HEK293 (cell line): Measurements from ENCODE around the gene PROM2.

ENCODE experiments used
- CTCF ChIA-PET: fragments of 350-600 bp; formaldehyde crosslinking; extraction: SDS; loops from one replicate; lab custom pipeline; 2021; ENCODE audit warnings: antibody characterized with exemption; lab: Yijun Ruan, JAX
- POLR2A ChIA-PET: fragments of 300-600 bp; formaldehyde crosslinking; extraction: SDS; loops from one replicate; lab custom pipeline; 2020; ENCODE audit warnings: antibody characterized with exemption, inconsistent platforms; lab: Yijun Ruan, JAX
- H3K27ac ChIP-seq: fragments of 200-500 bp; sonication (Bioruptor generic); 2 replicates; pipeline ENCODE4 v1.5.1; 2014; ENCODE audit warnings: low read depth, low read length, control low read depth, inconsistent platforms; ENCODE audit errors: extremely low read depth
- H3K36me3 ChIP-seq, 2 experiments: fragments of 200-500 bp in 1 of 2; sonication (Bioruptor generic) in 1 of 2; 1 replicate in 1 of 2; 2 replicates in 1 of 2; pipeline ENCODE4 v1.5.1; 2014 to 2017; ENCODE audit warnings: inconsistent platforms in 2 of 2, low read length in 2 of 2; ENCODE audit not compliant: control insufficient read depth in 2 of 2, insufficient read depth in 1 of 2
- H3K4me1 ChIP-seq: fragments of 200-500 bp; sonication (Bioruptor generic); 2 replicates; pipeline ENCODE4 v1.5.1; 2014; ENCODE audit warnings: mild to moderate bottlenecking, low read length, inconsistent platforms; ENCODE audit not compliant: control insufficient read depth, insufficient read depth
- H3K4me3 ChIP-seq: 2 replicates; pipeline ENCODE4 v1.5.1; 2011; ENCODE audit warnings: low read depth, mild to moderate bottlenecking, control low read depth, low read length, moderate library complexity
- H3K9me3 ChIP-seq: fragments of 200-500 bp; sonication (Bioruptor generic); 2 replicates; pipeline ENCODE4 v1.5.1; 2014; ENCODE audit warnings: low read depth, low read length, inconsistent platforms; ENCODE audit not compliant: control insufficient read depth, insufficient read depth
- GFI1B ChIP-seq: fragments of 450-650 bp; formaldehyde crosslinking; IDR thresholded peaks from 2 replicates; pipeline ENCODE4 v1.5.1; 2016; ENCODE audit warnings: missing biosample characterization, missing genetic modification characterization
- GLIS1 ChIP-seq: fragments of 450-650 bp; formaldehyde crosslinking; IDR thresholded peaks from 2 replicates; pipeline ENCODE4 v1.5.1; 2016; ENCODE audit warnings: missing biosample characterization, missing genetic modification characterization
- KLF7 ChIP-seq: fragments of 450-650 bp; formaldehyde crosslinking; IDR thresholded peaks from 2 replicates; pipeline ENCODE4 v1.5.1; 2016; ENCODE audit warnings: missing biosample characterization, missing genetic modification characterization, borderline replicate concordance
- PATZ1 ChIP-seq: fragments of 450-650 bp; formaldehyde crosslinking; IDR thresholded peaks from 2 replicates; pipeline ENCODE4 v1.5.1; 2016; ENCODE audit warnings: missing biosample characterization, missing genetic modification characterization
- SETDB1 ChIP-seq: IDR thresholded peaks from one replicate; pipeline ENCODE4 v1.6.1; 2017; ENCODE audit warnings: mild to moderate bottlenecking, low read length, moderate library complexity, mixed read lengths; ENCODE audit not compliant: insufficient read length
- ZNF132 ChIP-seq: fragments of 450-650 bp; formaldehyde crosslinking; IDR thresholded peaks from 2 replicates; pipeline ENCODE4 v1.5.1; 2017; ENCODE audit warnings: missing biosample characterization, missing genetic modification characterization, borderline replicate concordance
- ZNF140 ChIP-seq: fragments of 450-650 bp; formaldehyde crosslinking; IDR thresholded peaks from 2 replicates; pipeline ENCODE4 v1.5.1; 2016; ENCODE audit warnings: missing biosample characterization, missing genetic modification characterization
- ZNF155 ChIP-seq: fragments of 450-650 bp; formaldehyde crosslinking; IDR thresholded peaks from 2 replicates; pipeline ENCODE4 v1.5.1; 2016; ENCODE audit warnings: missing biosample characterization, missing genetic modification characterization
- ZNF174 ChIP-seq: fragments of 450-650 bp; formaldehyde crosslinking; IDR thresholded peaks from 2 replicates; pipeline ENCODE4 v1.5.0; 2017; ENCODE audit warnings: missing biosample characterization, mild to moderate bottlenecking, missing genetic modification characterization
- ZNF202 ChIP-seq: fragments of 450-650 bp; formaldehyde crosslinking; IDR thresholded peaks from 2 replicates; pipeline ENCODE4 v1.5.1; 2016; ENCODE audit warnings: missing biosample characterization, missing genetic modification characterization, borderline replicate concordance
- ZNF223 ChIP-seq: fragments of 450-650 bp; formaldehyde crosslinking; IDR thresholded peaks from 2 replicates; pipeline ENCODE4 v1.5.1; 2016; ENCODE audit warnings: missing biosample characterization, missing genetic modification characterization
- ZNF302 ChIP-seq: fragments of 450-650 bp; formaldehyde crosslinking; IDR thresholded peaks from 2 replicates; pipeline ENCODE4 v1.5.1; 2016; ENCODE audit warnings: missing biosample characterization, missing genetic modification characterization, low read depth
- ZNF426 ChIP-seq: fragments of 450-650 bp; formaldehyde crosslinking; IDR thresholded peaks from 2 replicates; pipeline ENCODE4 v1.5.1; 2017; ENCODE audit warnings: missing biosample characterization, missing genetic modification characterization, mild to moderate bottlenecking, inconsistent platforms, moderate library complexity
- ZNF433 ChIP-seq: fragments of 450-650 bp; formaldehyde crosslinking; IDR thresholded peaks from 2 replicates; pipeline ENCODE4 v1.5.1; 2016; ENCODE audit warnings: missing biosample characterization, missing genetic modification characterization, low read depth
- ZNF521 ChIP-seq: fragments of 450-650 bp; formaldehyde crosslinking; IDR thresholded peaks from 2 replicates; pipeline ENCODE4 v1.5.1; 2017; ENCODE audit warnings: missing biosample characterization, mild to moderate bottlenecking, missing genetic modification characterization
- ZNF561 ChIP-seq: fragments of 450-650 bp; IDR thresholded peaks from 2 replicates; pipeline ENCODE4 v1.5.1; 2018; ENCODE audit warnings: missing biosample characterization, missing genetic modification characterization, borderline replicate concordance
- ZNF629 ChIP-seq: fragments of 450-650 bp; formaldehyde crosslinking; IDR thresholded peaks from 2 replicates; pipeline ENCODE4 v1.5.1; 2017; ENCODE audit warnings: missing biosample characterization, missing genetic modification characterization
- ZNF660 ChIP-seq: fragments of 450-650 bp; IDR thresholded peaks from 2 replicates; pipeline ENCODE4 v1.5.1; 2018; ENCODE audit warnings: missing biosample characterization, mild to moderate bottlenecking, missing genetic modification characterization
- TF ChIP-seq, protein P1 (sequence below): fragments of 450-650 bp; IDR thresholded peaks from 2 replicates; pipeline ENCODE4 v1.5.1; 2018; ENCODE audit warnings: missing biosample characterization, mild to moderate bottlenecking, missing genetic modification characterization

The PROM2 gene

GRCh38 chr2:95297639-95298395 lies 23.6 kb downstream of the PROM2 start:
- TF ChIP-seq ZNF433 (tag by site-specific recombination) (no peak), ZNF561 (tag by site-specific recombination) (no peak), ZNF629 (tag by site-specific recombination) (no peak), GLIS1 (tag by site-specific recombination) (no peak), ZNF202 (tag by site-specific recombination) (no peak), ZNF521 (tag by site-specific recombination) (no peak), GFI1B (tag by site-specific recombination) (no peak), ZNF174 (tag by site-specific recombination) (no peak)
- Histone ChIP-seq H3K36me3 (no peaks in the 10 kb centered on the region), H3K27ac (no peak overlapping the region), H3K9me3 (no peaks in the 10 kb centered on the region), H3K4me3 (no peak overlapping the region), H3K4me1 (no peaks in the 10 kb centered on the region)
- ChIA-PET POLR2A (no interaction called here), CTCF (interaction anchor here (2.5 kb wide), 1 partner anchor 66 kb away, joined by 9 read pairs; no protein-coding TSS in a partner anchor)

DNA sequence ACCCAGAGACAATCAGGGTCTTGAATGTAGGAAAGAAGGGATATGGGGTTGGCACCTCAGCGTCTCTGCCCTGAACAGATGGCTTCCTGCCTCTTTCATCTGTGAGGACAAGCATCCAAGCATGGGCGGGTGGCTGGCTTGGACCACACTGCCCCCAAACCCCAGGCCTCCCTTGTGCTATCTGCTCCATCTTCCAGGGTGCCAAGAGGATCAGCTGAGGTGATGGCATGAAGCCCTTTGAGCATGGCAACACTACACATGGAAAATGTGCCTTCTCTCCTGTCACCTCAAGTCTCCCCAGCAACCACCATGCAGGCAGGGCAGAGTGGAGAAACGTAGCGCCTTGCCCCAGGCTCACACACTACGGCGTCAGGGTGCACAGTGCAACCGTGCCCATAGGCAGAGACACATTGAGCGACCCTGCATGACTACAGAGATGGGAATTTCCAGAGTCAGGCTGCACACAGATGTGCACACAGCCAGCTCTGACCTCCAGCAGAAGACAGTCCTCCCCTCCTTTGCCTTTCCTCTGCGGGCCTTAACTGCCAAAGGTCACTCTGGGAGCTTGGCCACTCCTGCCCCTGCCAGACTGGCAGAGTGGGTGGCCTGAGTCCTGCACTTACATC lies 24.4 kb downstream of the PROM2 start:
- POLR2A ChIA-PET, result no interaction called here
- CTCF ChIA-PET, result interaction anchor here (1.2 to 2.5 kb wide), 2 partner anchors 66 to 91 kb away, joined by 3 to 9 read pairs; no protein-coding TSS in a partner anchor
- Histone ChIP-seq H3K36me3 (no peaks in the 10 kb centered on the region), H3K9me3 (no peaks in the 10 kb centered on the region), H3K27ac (no peak overlapping the region), H3K4me1 (no peaks in the 10 kb centered on the region), H3K4me3 (no peak overlapping the region)
- TF ChIP-seq ZNF426 (tag by site-specific recombination), result no peak
- TF ChIP-seq ZNF660 (tag by site-specific recombination), result no peak
- TF ChIP-seq KLF7 (tag by site-specific recombination), result no peak
- TF ChIP-seq SETDB1, result no peak
- no peak for TF ChIP-seq ZNF155
- TF ChIP-seq ZNF132 (tag by site-specific recombination), result no peak
- TF ChIP-seq ZNF223 (tag by site-specific recombination), result no peak
- no peak for TF ChIP-seq PATZ1
- TF ChIP-seq ZNF302 (tag by site-specific recombination), result no peak
- no peak for TF ChIP-seq ZNF140 (tag by site-specific recombination)
- TF ChIP-seq, protein P1, sequence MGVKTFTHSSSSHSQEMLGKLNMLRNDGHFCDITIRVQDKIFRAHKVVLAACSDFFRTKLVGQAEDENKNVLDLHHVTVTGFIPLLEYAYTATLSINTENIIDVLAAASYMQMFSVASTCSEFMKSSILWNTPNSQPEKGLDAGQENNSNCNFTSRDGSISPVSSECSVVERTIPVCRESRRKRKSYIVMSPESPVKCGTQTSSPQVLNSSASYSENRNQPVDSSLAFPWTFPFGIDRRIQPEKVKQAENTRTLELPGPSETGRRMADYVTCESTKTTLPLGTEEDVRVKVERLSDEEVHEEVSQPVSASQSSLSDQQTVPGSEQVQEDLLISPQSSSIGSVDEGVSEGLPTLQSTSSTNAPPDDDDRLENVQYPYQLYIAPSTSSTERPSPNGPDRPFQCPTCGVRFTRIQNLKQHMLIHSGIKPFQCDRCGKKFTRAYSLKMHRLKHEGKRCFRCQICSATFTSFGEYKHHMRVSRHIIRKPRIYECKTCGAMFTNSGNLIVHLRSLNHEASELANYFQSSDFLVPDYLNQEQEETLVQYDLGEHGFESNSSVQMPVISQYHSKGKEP (tag by site-specific recombination), result no peak
